GM21526 (cell line): ENCODE data around the gene CLIP4.
"Not testable (repeated sequence)": the region's sequence is repeated elsewhere in the genome, so short reads cannot be mapped to it uniquely, and the experiment has no call there.

ENCODE experiments used
- ATAC-seq: cut with Tn5 transposase; IDR thresholded peaks from one replicate; pipeline ENCODE4 v1.9.1; 2021; ENCODE audit warnings: moderate library complexity; ENCODE audit not compliant: unreplicated experiment, low FRiP score

Gene CLIP4

DNA sequence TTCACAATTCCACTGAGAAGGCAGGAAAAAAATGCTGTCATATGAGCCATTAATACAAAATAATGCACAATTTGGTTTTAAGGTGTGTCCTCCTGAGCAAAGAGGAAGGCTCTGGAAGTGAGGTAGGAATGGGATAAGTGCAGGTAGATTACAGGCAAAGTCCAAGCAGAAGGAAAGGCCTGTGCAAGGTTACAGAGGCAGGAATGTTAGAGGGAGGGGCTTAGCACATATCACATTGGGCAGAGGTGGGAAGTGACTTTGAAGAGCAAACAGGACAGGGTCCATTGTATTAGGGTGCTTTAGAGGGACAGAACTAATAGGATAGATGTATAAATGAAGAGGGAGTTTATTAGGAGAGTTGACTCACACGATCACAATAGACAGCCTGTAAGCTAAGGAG is 14.7 kb upstream of the CLIP4 start:
- ATAC-seq: no peak

DNA sequence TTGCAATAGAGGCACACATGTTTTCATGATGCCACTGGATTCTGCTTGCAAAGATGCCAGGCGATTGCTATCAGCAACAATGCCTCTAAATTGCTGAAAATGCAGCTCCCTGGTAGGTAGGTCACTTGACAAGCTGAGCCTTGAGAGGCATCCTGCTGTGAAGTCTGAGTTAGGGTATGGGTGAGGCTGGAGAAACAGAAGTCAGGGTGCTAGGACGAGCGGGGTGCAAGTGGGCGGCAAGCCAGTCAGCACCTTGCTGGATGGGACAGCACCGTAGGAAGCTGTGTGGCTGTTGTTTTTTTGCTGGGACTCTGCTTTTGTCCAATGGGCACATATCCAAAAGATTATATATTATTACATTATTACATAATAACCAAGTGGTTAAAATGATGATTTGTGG is 10.5 kb upstream of the CLIP4 start:
- no peak for ATAC-seq

DNA sequence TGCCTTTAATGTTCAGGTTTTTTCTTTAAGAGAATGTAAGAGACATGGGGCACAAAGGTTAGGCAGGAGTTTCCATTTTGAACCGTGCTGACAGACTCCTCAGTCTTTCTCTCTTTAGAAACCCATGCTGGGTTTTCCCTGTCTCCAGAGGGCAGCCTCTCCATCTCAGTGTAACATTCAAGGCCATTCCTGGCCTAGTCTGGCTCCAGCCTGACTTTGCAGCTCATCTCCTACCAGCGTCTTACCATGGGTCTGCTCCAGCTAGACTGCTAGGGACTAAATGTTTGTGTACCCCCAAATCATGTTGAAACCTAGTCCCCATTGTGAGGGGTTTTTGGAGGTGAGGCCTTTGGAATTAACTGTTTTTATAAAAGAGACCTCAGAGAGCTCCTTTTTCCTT is 9.8 kb upstream of the CLIP4 start:
- ATAC-seq: no peak

DNA sequence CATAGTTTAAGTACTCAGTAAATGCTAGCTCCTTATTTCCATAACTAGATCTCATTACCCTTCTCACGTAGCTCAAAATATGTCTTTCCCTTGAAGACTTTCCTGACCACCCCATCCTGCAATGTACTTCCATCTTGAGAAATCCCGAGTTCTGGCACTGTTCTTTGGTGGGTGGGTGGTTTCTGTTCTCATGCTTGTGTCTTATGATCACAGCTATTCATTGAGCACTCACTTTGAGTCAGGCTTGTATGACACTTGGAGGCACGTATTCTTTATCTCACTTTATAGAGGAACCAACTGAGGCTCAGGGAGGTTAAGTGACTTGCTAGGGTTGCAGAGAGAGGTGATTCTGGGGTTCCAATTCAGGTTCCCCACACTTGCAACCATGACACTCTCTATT is 9.0 kb upstream of the CLIP4 start:
- ATAC-seq: no peak

DNA sequence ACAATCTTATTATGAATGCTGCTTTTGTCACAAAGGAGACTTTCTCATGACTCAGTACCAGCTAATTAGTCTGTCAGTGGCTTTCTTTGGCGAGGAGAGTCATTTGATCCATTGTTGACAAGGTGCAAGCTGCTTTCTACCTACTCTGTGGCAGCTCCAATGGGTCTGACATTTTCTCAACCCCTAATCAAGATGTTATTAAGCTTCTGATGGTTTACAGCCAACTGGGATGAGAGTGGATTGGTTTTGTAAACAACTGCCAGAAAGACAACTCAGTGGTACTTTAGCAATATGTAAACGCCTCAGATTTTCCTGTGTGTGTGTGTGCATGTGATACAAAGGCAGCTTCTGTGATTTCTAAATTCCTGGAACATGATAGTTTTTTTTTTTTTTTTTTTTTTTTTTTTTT is 8.2 kb upstream of the CLIP4 start:
- ATAC-seq: no peak

DNA sequence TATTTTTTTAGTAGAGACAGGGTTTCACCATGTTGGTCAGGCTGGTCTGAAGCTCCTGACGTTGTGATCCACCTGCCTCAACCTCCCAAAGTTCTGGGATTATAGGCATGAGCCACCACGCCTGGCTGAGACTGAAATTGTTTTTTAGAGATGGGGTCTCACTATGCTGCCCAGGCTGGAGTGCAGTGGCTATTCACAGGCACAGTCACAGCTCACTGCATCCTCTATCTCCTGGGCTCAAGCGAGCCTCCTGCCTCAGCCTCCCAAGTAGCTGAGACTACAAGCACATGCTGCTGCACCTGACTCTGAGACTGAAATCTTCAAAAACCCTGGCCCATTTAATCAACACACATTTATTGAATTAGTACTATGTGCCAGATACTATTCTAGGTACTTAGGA is 7.7 kb upstream of the CLIP4 start:
- not testable (repeated sequence) for ATAC-seq

DNA sequence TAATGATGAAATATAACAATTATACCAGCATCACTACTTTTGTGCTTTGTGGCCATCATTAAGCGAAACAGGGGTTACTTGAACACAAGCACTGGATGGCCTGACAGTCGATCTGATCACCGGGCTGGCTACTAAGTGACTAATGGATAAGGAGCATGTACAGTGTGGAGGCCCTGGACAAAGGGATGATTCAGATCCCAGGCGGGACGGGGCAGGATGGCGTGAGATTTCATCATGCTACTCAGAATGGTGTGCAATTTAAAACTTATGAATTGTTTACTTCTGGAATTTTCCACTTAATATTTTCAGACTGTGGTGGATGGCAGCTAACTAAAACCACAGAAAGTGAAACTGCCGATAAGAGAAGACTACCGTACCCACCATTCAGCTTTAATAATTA is 7.0 kb upstream of the CLIP4 start:
- ATAC-seq: no peak

DNA sequence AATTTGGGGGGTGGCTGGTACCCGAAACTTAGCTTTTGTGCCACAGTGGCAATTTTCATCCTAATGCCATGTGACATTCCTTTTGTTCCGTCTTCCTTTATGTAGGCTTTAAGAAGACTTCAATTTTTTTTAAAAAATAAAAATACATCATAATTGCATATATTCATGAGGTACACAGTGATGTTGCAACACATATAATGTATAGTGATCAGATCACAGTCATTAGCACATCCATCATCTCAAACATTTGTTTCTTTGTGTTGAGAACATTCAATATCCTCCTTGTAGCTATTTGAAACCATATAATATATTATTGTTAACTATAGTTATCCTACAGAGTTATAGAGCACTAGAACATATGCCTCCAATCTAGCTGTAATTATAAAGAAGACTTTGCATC is 6.0 kb upstream of the CLIP4 start:
- ATAC-seq: no peak

DNA sequence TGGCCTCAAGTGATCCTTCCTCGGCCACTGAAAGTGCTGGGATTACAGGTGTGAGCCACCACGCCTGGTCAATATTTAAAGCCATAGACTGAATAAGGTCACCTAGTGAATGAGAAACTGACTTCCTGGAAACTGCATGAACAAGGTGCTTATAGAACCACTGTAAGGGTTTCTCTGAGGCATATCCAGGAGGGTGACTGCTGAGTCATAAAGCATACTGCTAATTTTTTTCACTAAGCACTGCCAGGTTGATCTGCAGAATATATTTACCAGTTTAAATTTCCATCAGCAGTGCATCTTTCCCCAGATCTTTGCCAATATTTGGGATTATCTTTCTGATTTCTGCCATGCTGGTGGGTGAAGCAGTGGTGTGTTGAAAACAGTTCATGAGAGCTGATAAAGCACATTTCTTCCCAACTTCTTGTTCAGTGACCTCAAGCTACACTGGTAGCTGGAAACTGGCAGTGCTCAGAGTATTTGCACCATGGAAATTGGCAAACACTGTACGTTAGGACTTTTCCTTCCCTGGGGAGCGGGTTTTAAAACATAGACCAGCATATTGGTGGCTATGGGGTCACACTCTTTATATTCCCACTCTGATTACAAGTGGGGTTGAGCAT is 4.2 kb upstream of the CLIP4 start:
- ATAC-seq: no peak

DNA sequence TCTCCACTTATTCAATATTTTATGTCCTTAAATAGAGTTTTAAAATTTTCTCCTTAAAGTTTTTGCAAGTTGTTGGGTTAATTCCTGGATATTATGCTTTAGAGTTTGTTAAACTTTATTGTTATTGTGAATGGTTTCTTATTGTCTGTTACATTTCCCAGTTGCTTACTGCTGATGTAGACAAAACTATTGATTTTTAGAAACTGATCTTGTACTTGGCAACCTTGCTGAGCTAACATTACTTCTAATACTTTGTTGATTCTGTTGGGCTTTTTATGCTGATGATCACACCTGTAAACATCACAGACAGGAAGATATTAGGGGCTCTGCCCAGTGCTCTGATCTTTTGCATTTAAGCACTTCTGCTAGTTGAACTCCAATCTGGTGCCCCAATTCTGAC is 2.8 kb upstream of the CLIP4 start:
- no peak for ATAC-seq

DNA sequence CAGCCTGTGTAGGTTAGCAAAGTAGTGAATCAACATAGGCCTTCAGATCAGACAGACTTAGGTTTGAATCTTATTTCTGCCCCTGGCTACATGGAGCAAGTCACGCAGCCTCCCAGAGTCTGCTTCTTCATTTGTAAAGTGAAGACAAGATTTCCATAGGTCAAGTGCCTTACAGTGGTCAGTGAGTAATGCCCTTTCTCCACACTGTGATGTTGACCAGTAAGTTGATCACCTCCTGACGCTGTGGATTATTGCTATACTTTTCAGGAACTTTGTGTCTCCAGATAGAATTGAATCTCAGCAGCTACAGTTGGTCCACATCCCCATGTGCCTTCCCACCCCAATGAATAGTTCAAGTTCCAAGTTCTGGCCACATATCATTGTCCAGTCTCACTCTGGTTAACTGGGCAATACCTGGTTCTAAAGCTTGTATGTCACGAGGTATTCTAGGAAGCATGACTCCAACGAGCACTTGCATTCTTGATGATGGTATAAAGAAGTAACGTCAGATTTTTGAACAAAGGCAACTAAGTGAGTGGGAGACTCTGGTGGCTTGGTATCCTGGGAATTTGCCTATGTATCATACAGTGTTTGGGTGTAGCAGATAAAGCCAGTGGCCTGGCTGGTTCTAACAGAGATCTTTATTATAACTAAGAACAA is 2.1 kb upstream of the CLIP4 start:
- no peak for ATAC-seq

DNA sequence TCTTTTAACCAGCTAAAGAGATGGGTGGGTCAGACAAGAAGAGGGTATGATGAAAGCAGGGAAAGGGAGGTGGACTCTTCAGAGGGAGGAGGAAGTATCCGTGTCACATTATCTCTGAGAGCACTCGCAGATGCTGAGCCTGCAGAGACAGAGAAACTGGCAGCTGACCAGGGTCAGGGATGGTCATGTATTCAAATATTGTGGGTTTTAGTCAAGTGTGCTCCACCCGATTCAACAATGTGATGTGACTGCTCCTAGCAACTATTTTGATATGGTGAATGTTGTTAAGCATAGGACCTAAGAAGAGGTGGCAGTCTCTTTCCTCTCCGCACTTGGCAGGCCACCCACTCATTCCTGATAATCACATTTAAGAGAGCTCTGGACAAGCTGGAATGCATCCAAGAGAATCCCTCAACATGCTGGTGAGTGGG is 1.3 kb upstream of the CLIP4 start:
- no peak for ATAC-seq

DNA sequence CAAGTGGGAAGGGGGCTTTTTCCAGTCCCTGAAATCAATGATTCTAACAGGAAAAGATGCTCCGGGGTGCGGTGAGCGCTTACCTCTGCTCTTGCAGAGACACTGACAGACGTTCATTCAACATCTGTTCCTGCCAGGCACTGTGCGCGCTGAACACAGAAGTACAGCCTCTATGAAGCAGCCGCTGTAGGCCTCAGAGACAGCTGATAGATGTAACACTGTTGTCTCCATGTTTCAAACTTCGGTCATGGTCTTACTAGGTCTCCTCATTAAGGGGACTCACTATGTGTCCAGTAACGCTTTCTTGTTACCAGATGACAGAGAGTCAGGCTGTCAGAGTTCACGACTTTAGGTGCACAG is 649 bp upstream of the CLIP4 start:
- ATAC-seq: no peak

DNA sequence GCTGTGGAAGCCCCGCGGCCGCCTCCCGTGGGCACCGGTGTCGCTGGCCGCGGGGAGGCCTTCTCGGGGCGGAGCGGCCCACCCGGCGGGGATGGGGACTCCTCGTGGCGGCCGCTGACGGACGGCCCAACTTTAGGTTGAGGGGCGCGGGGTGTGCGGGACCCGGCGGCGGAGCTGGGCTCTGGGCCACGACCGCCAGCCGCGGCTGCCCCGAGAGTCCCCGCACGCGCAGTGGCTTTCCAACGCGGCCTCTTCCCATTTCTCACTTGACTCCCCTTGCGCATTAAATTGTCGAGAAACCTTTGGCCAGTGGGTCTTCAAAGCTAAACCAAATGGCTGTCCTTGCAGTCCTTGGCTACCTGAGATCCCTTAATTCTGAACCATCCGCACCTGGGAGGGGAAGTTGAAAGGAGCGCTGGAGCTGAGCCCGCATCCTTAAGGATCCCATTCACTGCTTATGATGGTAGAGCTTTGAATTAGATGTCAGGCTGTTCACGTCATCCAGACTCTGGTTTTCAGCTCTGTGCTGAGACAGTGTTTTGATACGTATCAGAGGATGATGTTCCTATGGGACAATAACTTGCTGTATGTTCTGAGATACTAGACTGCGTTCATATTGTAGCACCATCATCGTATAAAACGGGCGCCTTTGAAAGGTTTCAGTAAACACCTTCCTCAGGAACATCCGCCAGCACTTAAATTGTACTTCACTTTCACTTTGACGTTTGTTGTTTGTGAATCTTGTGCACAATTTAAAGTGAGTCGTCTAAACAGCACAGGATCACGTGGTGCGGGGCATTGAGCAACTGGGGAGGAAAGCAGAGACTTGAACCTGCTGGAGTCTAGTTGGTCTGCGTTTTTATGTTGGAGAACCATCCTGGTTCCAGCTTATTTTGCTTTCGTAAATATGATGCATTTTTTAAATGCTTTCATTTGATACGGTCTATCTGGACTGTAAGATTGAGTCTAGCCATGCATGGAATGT is 874 bp downstream of the CLIP4 start:
- ATAC-seq: no peak

DNA sequence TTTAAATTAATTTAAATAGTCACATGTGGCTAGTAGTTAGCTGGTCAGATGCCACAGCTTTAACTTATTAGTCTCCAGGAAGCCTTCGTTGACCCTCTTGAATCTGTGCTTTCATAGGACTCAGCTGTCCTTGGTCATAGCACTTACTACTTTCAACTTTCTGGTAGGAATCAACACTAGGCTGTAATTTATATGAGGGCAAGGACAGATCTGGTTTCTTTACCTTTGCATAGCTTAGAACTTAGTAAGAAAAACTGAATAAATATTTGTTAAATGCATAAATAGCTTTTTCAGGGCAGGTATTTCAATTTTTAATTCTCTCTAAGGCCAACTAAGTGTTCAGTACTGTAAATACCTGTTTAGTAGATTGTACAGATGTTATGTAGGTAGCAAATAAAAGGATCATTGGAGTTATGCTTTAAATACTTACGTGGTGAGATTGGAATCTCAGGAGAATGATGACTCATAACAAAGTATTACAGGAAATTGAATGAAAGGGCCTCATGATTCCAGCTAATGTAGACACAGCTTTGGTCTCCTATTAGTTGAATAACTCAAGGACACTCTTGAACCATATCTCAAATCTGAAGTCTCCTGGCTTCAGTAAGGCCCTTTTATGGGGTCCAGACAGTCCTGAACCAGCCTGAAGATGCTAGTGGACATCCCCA is 2.6 kb downstream of the CLIP4 start:
- no peak for ATAC-seq

DNA sequence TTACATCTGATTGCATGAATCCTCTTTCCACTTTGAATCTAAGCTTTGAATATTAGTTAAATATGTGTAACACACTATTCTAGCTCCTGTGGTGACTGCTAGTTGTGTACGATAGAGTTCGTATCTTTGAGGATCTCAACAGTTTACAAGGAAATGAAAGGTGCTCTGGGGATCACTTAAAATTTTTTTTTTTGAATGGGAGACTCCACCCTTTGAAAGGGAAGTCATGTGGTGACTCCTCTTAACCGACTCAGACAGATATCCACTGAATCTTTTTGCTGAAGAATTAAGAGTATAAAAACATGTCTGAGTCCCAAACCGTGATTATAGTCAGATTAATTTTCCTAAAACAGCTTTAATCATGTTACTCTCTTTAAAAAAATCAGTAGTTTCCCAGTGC is 4.0 kb downstream of the CLIP4 start:
- no peak for ATAC-seq

DNA sequence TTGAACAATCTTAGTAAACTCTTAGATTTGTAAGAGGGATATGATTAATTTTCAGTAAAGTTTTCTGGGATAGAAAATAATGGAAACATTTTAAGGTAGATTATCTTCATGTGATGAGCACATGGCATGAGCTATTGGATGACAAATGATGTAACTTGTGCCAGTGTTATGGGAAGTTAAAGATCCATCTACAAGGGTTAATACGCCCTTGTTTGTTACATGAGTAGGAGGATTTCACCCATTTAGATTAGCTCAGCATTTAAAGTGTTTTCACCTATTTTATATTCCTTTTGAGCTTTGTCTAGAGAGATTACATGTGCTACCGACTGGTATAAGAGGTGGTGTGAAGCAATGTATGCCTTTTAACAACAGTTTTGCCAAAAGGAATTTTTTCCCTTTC is 5.6 kb downstream of the CLIP4 start:
- ATAC-seq: no peak

DNA sequence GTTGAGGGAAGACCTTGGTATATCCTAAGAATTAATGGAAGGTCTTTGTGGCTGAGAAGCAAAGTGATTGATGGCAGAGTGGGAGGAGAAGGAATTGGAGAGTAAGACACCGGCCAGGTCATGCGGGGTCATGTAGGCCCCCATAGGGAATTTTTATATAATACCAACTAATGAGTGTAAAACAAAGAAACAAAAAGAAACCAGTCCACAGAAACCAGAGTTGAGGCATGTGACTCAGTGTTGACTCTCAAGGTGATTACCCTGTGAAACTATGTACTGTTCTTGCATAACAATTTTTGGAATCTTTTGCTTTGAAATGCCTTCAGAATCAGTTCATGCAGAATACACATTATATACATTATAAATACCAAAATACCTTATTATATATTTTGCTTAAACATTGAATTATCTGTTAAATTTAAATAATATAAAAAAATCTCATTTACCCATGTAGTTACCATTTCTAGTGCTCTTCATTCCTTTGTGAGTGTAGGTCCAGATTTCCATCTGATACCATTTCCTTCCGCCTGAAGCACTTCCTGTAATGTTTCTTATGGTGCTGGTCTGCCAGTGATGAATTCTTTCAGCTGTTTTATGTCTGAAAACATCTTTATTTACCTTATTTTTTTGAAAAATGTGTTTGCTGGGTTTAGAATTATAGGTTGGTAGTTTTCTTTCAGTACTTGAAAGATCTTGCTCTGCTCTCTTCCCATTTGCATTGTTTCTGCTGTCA is 8.6 kb downstream of the CLIP4 start:
- ATAC-seq: no peak

DNA sequence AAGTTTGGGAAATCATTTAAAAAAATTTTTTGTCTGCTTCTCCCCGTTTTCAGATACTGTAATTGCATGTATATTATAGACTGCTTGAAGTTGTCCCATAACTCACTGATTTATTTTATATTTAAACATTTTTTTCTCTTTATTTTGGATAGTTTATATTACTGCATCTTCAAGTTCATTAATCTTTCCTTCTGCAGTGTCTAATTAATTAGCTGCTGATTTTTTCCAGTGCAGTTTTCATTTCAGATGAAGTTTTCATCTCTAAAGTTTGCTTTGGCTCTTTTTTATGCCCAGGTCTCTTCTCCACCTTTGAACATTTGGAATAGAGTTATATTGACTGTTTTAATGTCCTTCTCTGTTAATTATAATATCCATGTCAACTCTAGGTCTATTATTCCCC is 9.3 kb downstream of the CLIP4 start:
- ATAC-seq: no peak

DNA sequence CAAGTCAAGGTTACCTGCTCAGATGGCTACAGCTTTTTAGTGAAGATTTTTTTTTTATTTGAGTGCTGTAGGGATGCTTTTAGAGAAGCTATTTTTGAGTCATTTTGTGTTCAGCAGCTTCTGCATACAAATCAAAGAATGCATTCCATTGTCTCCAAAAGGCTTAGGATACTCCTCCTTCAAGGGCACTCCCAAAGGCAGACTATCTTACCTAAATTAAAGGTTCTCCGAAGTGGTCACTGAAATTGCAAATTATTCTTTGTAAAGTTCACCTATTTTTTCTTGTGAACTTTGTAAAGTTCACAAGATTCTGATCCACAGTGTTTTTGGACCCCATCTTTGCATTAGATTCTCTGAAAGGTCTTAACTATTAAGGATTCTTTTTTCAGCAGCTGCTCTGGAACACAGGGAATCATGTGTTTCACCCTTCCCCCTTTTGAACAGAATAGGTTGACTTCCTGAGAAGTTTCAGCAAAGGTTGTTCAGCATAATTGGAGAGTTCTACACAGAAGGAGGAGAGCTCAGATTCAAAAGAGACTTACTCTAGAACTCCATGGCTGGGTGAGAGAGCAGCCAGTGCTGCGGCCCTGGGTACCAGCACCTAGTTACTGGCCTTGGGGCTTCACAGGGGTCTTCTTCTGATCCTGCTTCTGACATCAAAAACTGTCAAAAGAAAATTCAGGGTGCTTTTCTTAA is 14.5 kb downstream of the CLIP4 start:
- ATAC-seq: no peak
